Right lung (tissue), 5 donors: ENCODE results near the gene SLFNL1. TPM values are rescaled to one million over a fixed set of nuclear protein-coding genes. Genes with fewer than 3 reads are reported as not detected.

Experiments
- DNase-seq, 2 donors: peaks; one replicate each; pipeline ENCODE4 v3.0.0-alpha.2; 2013
- polyA plus RNA-seq, 5 donors: library from polyadenylated mRNA; unstranded; fragments of 120-200 nt; gene quantifications; one replicate each; pipeline versions ENCODE4 v1.2.1 to v1.2.3, GENCODE V29; 2013; ENCODE audit warnings: inconsistent platforms in 1 of 5, low replicate concordance in 1 of 5; ENCODE audit not compliant: insufficient read length in 5 of 5, insufficient read depth in 1 of 5

The SLFNL1 gene
- polyA plus RNA-seq, 5 donors: 0.59 to 2.3 (median 0.96) TPM

GRCh38 chr1:41020654-41021053 is 871 bp downstream of the SLFNL1 start:
- no peak for DNase-seq

DNA sequence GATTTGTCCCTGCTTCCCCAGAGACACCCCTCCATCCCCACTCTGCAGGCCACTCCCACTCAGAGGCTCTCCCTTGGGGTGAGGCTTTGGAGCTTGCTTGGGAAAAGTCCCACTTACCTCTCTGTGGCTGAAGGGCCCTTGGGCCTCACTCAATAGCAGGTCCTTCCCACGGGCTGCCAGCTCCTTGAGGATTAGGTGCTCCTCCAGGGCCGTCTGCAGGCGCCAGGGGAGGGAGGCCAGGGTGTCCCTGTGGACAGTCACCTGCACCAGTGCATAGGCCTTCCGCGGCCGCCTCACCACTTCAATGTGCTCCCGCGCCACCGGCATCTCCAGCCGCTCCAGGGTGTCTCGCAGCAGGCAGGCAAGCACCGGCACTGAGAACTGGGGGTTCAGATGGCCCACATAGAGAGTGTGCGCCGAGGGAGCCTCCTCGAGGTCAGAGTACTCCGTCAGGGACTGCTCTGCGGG is 1.4 kb downstream of the SLFNL1 start:
- DNase-seq: no peak

DNA sequence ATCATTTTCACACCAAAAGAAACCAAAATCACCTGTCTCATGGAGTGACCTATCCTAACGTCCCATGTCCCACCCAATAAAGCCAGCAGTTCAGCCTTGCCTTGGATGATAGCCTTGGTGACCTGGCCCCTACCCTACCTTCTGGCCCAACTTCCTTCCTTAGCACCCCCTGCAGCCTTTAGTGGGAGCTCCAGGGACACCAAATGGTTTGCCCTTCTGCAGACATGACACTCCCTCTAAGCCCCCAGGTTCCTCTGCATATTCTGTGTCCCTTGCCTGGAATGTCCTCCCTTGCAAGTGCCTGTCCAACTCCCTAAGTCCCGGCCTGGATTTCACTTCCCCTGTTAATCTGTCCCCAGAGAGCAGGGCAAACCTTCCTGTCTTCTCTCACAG is 2.2 kb downstream of the SLFNL1 start:
- DNase-seq: no peak

DNA sequence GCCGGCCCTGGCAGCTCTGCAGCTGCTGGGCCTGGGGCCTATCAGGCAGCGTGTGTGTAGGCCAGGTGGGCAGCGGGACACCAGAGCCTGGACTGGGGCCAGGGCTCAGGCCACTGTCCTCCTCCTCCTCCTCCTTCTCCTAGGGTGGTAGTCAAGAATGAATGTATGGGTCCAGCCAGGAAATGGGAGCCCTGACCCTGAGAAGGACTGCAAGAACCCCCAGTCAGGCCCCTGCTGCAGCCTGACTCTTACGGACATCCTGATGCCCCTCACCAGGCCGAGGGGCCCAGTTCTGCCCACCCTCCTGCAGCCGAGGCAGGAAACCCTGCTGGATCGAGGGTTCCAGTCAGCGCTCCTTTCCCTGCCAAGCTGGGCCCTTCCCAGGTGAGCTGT is 3.5 kb downstream of the SLFNL1 start:
- no peak for DNase-seq

- DNase-seq: no peak
Observed at GRCh38 chr1:41017141-41018017, 4.1 kb downstream of the SLFNL1 start.

- no peak for DNase-seq
Observed at GRCh38 chr1:41015897-41016470, 5.5 kb downstream of the SLFNL1 start.

DNA sequence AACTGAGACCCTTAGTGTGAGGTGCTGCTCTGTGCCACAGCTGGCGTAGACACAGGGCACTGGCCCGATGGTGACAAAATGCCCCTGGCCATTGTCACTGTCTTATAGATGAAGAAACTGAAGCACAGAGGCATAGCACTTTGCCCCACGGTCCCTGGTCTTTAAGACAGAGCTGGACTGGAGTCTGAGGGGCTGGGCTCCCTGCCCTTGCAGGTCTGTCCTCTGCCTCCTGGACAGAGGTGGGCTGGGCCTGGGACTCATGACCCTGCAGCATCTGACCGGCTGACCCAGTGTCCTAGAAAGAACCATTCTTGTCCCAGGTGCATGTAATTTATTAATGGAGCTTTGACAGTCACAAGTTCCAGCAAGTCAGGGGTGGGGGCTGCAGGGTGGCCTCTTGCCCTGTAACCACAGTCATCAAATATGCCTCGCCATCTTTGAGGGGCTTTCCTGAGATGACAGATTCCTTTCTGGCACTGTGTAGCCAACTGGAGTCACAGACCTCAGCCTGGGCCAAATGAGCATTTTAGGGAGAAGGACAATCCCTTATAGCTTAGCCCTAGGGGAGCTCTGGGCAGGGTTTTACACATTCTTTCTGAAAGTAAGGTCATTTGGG is 6.1 kb downstream of the SLFNL1 start:
- DNase-seq: no peak

DNA sequence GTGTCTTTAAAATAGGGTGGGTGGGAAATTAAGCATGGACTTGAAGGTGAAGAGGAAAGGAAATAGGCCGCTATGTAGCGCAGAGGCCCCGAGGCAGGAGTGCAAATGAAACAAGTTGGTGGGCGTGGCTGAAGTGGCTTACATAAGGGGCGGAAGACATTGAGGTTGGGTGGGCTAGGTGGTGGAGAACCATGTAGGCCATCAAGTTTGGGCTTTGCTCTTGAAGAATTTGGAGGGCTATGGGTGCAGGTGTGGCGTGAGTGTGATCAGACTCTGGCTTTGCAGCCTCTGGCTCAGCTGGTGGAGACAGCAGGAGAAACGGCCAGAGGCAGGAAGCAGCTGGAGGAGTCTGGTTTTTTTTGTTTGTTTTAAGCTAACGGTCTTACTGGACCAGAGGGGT is 6.7 kb downstream of the SLFNL1 start:
- no peak for DNase-seq

DNA sequence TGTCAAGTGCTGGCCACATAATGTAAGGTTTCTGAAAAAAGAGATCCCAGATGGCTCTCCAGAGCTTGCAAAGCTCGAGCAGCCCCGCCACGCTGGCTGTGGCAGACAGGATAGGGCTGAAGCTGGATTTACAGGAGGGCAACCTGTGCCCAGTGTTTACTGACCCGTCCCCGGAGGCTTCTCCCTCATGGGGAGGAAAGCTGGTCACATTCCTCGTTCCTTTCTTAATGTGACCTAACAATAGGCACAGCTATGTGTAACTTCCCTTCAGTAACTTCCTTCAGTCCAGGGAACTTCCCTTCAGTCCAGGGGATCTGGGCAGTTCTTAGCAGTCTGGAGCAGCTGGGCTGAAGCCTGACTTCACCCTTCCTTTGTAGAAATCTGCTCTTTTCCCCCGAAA is 7.7 kb downstream of the SLFNL1 start:
- no peak for DNase-seq

DNA sequence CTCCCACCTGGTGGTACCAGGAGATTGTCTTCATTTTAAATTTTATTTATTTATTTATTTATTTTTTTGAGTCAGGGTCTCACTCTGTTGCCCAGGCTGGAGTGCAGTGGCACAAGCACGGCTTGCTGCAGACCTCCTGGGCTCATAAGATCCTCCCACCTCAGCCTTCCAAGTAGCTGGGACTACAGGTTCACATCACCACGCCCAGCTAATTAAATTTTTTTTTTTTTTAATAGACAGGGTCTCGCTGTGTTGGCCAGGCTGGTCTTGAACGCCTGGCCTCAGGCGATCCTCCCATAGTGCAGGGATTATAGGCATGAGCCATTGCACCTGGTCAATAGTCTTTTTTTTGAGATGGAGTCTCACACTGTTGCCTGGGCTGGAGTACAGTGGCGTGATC is 8.5 kb downstream of the SLFNL1 start:
- DNase-seq: no peak

- no peak for DNase-seq
Observed at GRCh38 chr1:41010345-41010744, 11.2 kb downstream of the SLFNL1 start.

GRCh38 chr1:41009466-41009865 is 12.1 kb downstream of the SLFNL1 start:
- DNase-seq: no peak

DNA sequence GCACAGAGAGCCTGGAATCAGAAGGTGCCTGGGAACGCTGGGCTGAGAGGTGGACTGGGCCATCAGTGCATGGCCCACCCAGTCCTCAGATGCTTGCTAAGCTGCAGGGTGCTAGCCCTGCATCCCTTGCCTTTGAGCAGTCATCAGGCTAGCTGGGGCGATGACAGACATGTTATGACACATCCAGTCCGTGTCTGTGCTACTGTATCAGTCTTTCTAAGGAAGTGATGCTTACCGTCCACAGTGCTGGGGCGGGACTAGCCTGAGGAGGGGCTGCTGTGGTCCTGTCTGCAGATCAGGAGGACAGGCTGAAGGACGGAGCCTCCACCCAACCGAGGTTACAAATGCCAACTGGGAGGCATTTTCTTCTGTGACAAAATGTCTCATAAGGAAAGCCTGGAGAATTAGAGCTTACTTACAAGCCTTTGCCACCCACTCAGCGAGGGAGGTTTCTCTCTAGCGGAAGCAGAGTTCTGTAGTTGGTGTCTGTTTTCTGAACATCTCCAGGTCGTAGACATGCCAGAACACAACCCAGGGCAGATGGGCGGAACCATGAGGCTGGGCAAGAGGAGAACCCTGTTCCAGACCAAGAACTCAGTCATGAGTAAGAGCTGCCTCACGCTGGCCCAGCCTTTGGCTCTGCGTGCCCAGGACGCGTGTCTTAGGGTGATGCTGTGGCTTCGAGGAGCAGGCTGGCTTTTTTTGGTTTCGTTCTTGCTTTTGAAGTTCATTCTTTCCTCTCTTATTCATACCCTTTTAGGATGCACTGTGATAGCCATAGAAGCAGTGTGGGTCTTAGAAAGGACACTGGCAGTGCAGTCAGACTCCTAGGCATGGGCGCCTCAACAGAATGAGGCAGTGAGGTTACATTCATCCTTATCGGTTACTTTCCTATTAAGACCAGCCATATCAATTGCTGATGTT is 14.3 kb downstream of the SLFNL1 start:
- no peak for DNase-seq

DNA sequence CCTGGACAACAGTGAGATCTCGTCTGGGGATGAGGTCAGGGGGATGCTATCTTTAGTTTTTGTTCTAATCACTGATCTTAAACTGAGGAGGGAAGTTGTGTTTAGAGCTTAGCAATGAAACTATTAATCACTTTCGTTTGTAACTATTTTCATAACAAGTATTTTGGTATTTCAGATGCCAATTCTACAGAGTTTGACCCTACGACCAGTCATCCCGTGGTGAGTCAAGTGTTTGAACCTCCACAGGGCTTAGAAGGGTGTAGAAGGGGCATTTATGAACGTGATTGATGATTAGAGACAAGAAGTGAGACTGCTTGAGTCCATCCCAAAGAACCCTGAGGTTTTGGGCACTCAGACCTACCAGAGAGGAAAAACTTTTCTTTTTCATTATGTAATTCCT is 15.6 kb downstream of the SLFNL1 start:
- DNase-seq: no peak

GRCh38 chr1:41003640-41004220 is 17.8 kb downstream of the SLFNL1 start:
- peak; percentile 85 to 88 for DNase-seq

DNA sequence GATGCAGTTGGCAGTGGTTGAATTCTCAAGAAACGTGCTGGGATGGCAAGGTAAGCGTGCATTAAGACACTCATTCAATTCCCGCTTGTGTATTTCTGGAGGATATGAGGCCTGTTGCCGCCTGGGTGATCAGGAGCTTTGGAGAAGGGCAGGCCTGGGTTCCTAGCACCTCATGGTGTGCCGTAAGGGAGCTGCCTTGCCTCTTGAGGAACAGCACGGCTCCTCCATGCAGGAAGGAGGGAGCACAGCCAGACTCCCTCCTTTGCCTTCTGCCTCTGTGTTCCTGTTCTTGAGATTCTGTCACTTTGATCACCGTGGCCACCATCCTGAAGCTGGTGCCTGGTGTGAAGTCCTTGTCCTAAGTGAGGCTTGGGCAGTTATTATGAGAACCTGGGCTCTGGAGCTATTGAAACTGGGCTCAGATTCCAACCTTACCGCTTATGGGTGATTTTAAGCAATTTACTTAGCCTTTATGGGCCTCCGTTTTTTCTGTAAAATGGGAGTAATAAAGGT is 18.3 kb downstream of the SLFNL1 start:
- no peak for DNase-seq

GRCh38 chr1:40998668-40999067 is 22.9 kb downstream of the SLFNL1 start:
- DNase-seq: no peak

- DNase-seq: no peak
Observed at GRCh38 chr1:40997096-40997495, 24.4 kb downstream of the SLFNL1 start.

GRCh38 chr1:40989066-40989465 is 32.5 kb downstream of the SLFNL1 start:
- no peak for DNase-seq

DNA sequence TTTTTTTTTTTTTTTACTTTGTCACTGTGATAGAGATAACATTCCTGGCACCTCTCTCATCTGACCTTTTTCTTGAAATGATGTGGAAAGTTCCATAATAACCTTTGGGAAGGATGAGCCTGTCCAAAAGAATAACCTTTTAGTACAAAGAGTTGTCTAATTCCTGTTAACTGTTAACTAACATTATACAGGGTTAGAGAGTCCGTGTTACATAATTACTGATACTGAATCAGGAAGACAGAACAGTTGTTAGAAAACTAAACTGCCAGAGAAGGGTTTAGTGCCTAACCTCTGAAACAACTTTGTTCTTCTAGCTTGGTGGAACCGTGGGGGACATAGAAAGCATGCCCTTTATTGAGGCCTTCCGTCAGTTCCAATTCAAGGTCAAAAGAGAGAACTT is 33.2 kb downstream of the SLFNL1 start:
- DNase-seq: no peak
